RWPE2 (cell line): Measurements from ENCODE around the gene CAPN10.

ENCODE experiments used
- ATAC-seq: fragments of 200-7000 bp; cut with Tn5 transposase; 3 replicates; pipeline ENCODE4 v1.9.1; 2021; ENCODE audit warnings: low read depth
- DNase-seq: peaks from one replicate; pipeline ENCODE4 v3.0.0-alpha.2; 2020; ENCODE audit warnings: low spot score
- H3K27ac ChIP-seq: fragments of 450-650 bp; 2 replicates; pipeline ENCODE4 v1.5.1; 2017; ENCODE audit warnings: mild to moderate bottlenecking; ENCODE audit not compliant: poor library complexity, severe bottlenecking
- H3K27me3 ChIP-seq: fragments of 250-450 bp; sonication (Bioruptor Pico); 2 replicates; pipeline ENCODE4 v1.5.1; 2021; ENCODE audit warnings: mild to moderate bottlenecking, moderate library complexity; ENCODE audit not compliant: insufficient read depth, poor library complexity, severe bottlenecking
- H3K36me3 ChIP-seq: fragments of 250-450 bp; sonication (Bioruptor Pico); 2 replicates; pipeline ENCODE4 v1.5.1; 2020; ENCODE audit warnings: low read depth, mild to moderate bottlenecking, moderate library complexity
- H3K4me1 ChIP-seq: fragments of 250-450 bp; sonication (Bioruptor Pico); 2 replicates; pipeline ENCODE4 v1.5.1; 2021; ENCODE audit warnings: mild to moderate bottlenecking, moderate library complexity; ENCODE audit not compliant: insufficient read depth, poor library complexity, severe bottlenecking
- H3K4me3 ChIP-seq: fragments of 250-450 bp; sonication (Bioruptor Pico); 2 replicates; pipeline ENCODE4 v1.5.1; 2021; ENCODE audit warnings: mild to moderate bottlenecking, moderate library complexity; ENCODE audit not compliant: severe bottlenecking
- H3K9me3 ChIP-seq: fragments of 250-450 bp; sonication (Bioruptor Pico); 2 replicates; pipeline ENCODE4 v1.5.1; 2021; ENCODE audit warnings: mild to moderate bottlenecking, moderate library complexity; ENCODE audit not compliant: severe bottlenecking
- CTCF ChIP-seq: fragments of 450-650 bp; IDR thresholded peaks from one replicate; pipeline ENCODE4 v1.5.1; 2017; ENCODE audit warnings: mild to moderate bottlenecking, moderate library complexity; ENCODE audit not compliant: poor library complexity, severe bottlenecking

The CAPN10 gene

GRCh38 chr2:240647503-240648154 is 61.1 kb downstream of the CAPN10 start:
- no peak for ATAC-seq

GRCh38 chr2:240648155-240648649 is 61.7 kb downstream of the CAPN10 start:
- no peak overlapping the region for H3K27ac ChIP-seq
- H3K27me3 ChIP-seq = peaks cover 52% of the 10 kb centered on the region
- no peaks in the 10 kb centered on the region for H3K36me3 ChIP-seq
- no peak for TF ChIP-seq CTCF
- DNase-seq (no peak), ATAC-seq (no peak)
- H3K4me3 ChIP-seq = no peak overlapping the region
- H3K4me1 ChIP-seq = no peaks in the 10 kb centered on the region
- no peaks in the 10 kb centered on the region for H3K9me3 ChIP-seq

More at GRCh38 chr2:240647503-240648154, 61.1 kb downstream of the CAPN10 start:
- Histone ChIP-seq H3K27me3 (peaks cover 52% of the 10 kb centered on the region), H3K9me3 (no peaks in the 10 kb centered on the region), H3K36me3 (no peaks in the 10 kb centered on the region), H3K27ac (no peak overlapping the region), H3K4me1 (no peaks in the 10 kb centered on the region), H3K4me3 (no peak overlapping the region)
- no peak for TF ChIP-seq CTCF
- DNase-seq = no peak
